ENCODE measurements around the gene LPCAT2.

LPCAT2 gene

DNA sequence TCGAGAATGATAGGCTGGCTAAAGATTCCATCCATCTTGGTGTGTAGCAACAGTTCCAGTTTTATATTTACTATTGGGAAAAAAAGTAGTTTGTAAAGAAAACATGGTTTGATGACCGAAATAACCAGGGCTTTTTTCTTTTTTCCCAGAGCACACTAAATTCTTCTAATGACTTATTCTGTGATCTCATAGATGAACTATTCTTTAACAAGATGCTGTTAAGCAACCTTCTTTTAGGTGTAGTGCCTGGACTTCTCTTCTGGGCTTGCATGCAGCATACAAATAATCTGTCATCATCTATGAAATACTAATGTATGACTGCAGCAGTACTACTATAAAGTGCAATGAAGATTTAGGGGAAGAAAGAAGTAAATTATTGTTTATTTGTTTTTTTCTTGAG lies 46.6 kb downstream of the LPCAT2 start:
- DNase-seq (ENCODE audit: low read depth in 2 of 2) = no peak

GRCh38 chr16:55557186-55557585 lies 48.3 kb downstream of the LPCAT2 start:
- no peak for DNase-seq (ENCODE audit: low read depth in 2 of 2)

- DNase-seq (ENCODE audit: low read depth in 2 of 2) = no peak
Observed at GRCh38 chr16:55559233-55559632, 50.4 kb downstream of the LPCAT2 start.

GRCh38 chr16:55559933-55560516 lies 51.2 kb downstream of the LPCAT2 start:
- no peak for DNase-seq (ENCODE audit: low read depth in 2 of 2)

GRCh38 chr16:55561319-55561848 lies 52.5 kb downstream of the LPCAT2 start:
- no peak for DNase-seq (ENCODE audit: low read depth in 2 of 2)

DNA sequence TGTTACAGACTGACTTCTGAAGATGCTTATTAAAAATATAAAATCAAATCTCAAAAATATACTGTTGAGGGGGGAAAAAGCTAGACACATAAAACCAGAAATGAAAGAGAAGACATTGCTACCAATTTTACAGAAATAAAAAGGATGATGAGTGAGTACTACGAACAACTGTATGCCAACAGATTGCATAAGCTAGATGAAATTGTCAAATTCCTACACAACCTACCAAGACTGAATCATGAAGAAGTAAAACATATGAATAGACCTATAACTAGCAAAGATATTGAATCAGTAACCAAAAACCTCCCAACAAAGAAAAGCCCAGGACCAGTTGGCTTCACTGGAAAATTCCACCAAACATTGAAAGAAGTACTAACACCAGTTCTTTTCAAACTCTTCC lies 54.1 kb downstream of the LPCAT2 start:
- no peak for DNase-seq (ENCODE audit: low read depth in 2 of 2)

GRCh38 chr16:55563797-55564196 lies 54.9 kb downstream of the LPCAT2 start:
- no peak for DNase-seq (ENCODE audit: low read depth in 2 of 2)

GRCh38 chr16:55565086-55565485 lies 56.2 kb downstream of the LPCAT2 start:
- no peak for DNase-seq (ENCODE audit: low read depth in 2 of 2)

DNA sequence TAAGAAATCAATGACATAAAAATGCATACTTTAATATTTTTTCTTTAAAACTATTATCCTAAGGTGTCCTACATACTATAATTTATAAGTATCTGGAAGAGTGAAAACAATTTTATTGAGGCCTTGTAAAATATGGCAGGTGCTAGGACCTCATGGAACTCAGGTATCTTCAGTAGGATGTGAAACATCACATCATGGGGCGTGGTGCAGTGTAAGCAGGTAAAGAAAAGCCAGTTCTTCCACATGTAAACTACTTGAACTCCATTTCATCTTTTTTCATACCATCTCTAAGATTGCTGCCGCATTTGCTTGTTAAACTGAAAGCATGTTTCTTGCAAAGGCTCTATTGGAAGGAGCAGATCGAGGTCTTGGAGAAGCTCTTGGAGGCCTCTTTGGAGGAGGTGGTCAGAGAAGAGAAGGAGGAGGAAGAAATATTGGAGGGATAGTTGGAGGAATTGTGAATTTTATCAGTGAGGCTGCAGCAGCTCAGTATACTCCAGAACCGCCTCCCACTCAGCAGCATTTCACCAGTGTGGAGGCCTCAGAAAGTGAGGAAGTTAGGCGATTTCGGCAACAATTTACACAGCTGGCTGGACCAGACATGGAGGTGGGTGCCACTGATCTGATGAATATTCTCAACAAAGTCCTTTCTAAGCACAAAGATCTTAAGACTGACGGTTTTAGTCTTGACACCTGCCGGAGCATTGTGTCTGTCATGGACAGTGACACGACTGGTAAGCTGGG lies 57.7 kb downstream of the LPCAT2 start, which contains the start of gene CAPNS2:
Gene CAPNS2, plus strand, starts transcription at position 253 of the 744 bp plus-strand sequence. Its CDS starts 73 bp downstream, at position 326.
- DNase-seq (ENCODE audit: low read depth in 2 of 2) = no peak

- DNase-seq (ENCODE audit: low read depth in 2 of 2) = no peak
Observed at GRCh38 chr16:55567382-55567781, 58.5 kb downstream of the LPCAT2 start.

DNA sequence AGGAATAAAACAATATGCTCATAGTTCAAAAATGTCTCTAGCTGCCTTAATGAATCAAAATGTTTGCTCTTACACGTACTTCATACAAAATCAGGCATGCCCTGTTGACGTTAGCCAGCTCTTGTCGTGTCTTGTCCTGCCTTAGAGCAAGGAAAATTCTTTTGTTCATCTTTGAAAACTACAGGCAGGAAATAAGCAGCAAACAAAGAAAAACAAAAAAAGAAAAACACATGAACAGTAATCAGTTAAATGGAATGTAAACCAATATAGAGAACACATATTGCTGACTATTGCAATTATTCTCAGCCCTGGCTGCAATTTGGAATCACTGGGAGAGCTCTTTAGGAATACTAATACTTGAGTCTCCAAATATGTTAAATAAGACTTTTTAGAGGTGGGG lies 59.3 kb downstream of the LPCAT2 start:
- DNase-seq (ENCODE audit: low read depth in 2 of 2) = no peak

- no peak for DNase-seq (ENCODE audit: low read depth in 2 of 2)
Observed at GRCh38 chr16:55569025-55569424, 60.2 kb downstream of the LPCAT2 start.

GRCh38 chr16:55570159-55570558 lies 61.3 kb downstream of the LPCAT2 start:
- DNase-seq (ENCODE audit: low read depth in 2 of 2) = no peak

DNA sequence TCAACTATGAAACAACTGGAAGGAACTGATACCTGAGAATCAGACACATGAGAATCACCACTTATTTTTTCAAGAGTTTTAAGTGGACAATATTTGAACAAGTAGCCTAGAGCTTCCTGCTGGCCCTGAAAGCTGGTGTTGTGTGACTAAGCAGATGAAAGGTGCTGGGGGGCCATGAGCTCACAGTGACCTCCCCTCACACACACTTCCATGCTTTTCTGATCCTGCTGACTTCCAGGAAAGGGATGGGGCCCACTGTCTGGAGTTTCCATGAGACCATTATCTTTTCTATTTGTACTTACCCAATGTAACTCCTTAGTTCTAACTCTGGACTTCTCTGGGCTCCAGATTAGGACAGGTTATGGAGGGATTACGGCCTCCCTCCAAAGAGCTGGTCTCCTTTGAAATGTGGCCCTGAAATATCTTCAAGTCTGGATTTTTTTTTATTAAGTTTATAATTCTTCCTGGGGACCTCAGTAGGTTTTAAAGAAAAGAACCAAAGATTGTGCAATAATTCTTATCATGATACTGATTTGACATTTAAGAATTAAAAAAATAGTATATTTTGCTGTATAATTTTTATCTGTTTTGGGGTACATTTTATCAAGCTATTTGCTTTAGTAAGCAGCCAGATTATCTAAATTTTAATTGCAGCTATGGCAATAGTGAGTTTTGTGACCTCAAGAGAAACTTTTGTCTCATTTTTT lies 62.5 kb downstream of the LPCAT2 start:
- DNase-seq (ENCODE audit: low read depth in 2 of 2) = no peak

DNA sequence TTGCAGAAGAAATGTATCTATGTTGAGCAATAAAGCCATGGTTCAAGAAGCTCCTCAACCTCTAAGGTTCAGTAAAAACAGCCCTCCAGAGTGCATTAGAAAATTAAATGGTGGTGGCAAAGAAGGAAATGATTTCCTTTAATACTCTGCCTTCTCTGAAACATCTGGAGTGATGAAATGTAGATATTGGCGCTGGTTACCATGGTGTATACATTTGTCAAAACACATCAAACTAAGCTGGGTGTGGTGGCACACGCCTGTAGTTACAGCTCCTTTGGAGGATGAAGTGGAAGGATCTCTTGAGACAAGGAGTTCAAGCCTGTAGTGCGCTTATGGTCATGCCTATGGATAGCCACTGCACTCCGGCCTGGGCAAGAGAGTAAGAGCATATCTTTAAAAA lies 63.6 kb downstream of the LPCAT2 start:
- DNase-seq (ENCODE audit: low read depth in 2 of 2) = no peak

GRCh38 chr16:55574811-55575210 lies 65.9 kb downstream of the LPCAT2 start:
- DNase-seq (ENCODE audit: low read depth in 2 of 2) = no peak

DNA sequence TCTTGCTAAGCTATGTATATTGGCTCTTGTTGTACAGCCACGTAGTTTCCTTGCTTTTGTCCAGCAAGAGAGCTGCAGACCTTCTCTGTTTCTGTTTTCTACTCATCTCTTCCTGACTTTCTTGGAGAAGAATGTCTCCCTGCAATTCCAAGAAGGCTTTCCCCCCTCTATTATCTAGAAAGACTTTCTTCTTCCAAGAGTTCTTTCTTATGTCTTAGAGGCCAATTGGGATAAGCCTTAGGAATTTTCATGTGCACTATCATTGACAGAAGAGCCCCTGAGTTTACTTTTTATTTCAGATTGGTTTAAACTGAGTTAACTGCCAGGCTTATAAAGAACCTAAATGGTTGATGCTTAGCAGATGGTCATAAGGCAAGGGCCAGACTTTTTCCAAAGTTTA lies 66.6 kb downstream of the LPCAT2 start:
- DNase-seq (ENCODE audit: low read depth in 2 of 2) = no peak

DNA sequence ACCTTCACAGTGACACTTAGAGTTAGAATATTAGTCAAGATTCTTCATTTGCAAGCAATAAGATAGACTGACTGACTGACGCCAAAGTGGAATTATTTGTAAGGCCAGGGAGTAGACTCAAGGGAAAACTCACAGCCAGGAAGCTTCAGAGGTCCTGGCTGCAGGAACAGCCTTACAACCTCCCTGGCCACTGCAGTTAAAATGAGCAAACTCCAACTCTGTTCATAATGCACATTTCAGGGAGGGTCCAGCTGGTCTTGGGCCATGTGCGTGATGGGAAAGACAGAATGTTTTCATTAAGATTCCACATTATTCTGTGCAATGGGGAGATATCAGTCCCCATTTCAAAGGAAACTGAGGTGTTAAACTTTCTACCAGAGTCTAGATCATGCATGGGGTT lies 67.5 kb downstream of the LPCAT2 start:
- no peak for DNase-seq (ENCODE audit: low read depth in 2 of 2)

DNA sequence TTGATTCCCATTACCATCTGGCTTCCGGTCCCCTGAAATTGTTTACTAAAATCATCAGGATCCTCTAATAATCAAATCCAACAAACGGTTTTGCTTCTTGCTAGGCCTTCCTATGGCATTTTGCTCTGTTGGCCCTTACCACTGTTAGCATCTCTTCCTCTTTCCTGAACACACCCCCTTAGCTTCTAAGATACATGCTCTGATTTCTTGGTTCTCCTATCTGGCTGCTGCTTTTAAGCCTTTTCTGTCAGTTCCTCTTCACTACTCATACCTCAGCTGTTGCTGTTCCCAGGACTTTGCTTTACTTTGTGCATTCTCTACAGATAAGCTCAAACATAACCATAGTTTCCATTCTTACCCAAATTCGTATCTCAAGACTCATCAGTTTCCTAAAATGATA lies 69.0 kb downstream of the LPCAT2 start:
- no peak for DNase-seq (ENCODE audit: low read depth in 2 of 2)

- no peak for DNase-seq (ENCODE audit: low read depth in 2 of 2)
Observed at GRCh38 chr16:55585631-55586030, 76.8 kb downstream of the LPCAT2 start.

- no peak for DNase-seq (ENCODE audit: low read depth in 2 of 2)
Observed at GRCh38 chr16:55588799-55589198, 79.9 kb downstream of the LPCAT2 start.

DNA sequence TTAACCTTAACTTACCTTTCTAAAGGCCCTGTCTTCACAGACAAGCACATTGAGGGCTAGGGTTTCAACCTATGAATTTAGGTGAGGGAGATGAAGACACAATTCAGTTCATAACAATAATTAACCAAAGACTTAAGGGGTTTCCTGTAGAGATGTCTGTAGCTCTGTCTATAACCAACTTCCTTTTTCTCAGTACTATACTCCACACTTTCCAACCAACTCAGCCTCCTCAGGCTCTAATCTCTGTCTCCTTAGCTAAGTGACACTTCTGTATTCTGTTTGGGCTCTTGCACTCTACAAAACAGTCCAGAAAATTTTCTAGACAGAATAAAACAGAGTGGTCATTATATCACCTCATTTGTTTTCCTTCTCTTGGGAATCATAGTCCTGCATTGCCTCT lies 83.4 kb downstream of the LPCAT2 start:
- DNase-seq (ENCODE audit: low read depth in 2 of 2) = no peak

GRCh38 chr16:55597928-55598327 lies 89.1 kb downstream of the LPCAT2 start:
- no peak for DNase-seq (ENCODE audit: low read depth in 2 of 2)
